Stomach (tissue), 9 donors: ENCODE results near the gene BDKRB1. TPM values are rescaled to one million over a fixed set of nuclear protein-coding genes. Genes with fewer than 3 reads are reported as not detected.
A peak's percentile ranks its signal among the peaks of the same experiment; 100 is the strongest.

Experiments used
- DNase-seq, 2 donors: peaks; one replicate each; pipeline versions ENCODE4 v3.0.0 to v3.0.0-alpha.2; 2013 to 2019
- H3K27ac ChIP-seq, 5 donors: fragments of 200-600 bp in 4 of 5; sonication (generic) in 4 of 5; one replicate each; pipeline ENCODE4 v1.5.1; 2013 to 2019; ENCODE audit warnings: mild to moderate bottlenecking in 1 of 5, moderate library complexity in 1 of 5
- H3K27me3 ChIP-seq, 3 donors: fragments of 200-600 bp; sonication (generic); one replicate each; pipeline ENCODE4 v1.5.1; 2017 to 2019; ENCODE audit warnings: mixed run types in 1 of 3
- H3K36me3 ChIP-seq, 4 donors: fragments of 200-600 bp; sonication (generic); 1 replicate in 3 of 4; 2 replicates in 1 of 4; pipeline ENCODE4 v1.5.1; 2016 to 2019
- H3K4me1 ChIP-seq, 4 donors: fragments of 200-600 bp; sonication (generic); one replicate each; pipeline ENCODE4 v1.5.1; 2016 to 2019
- H3K4me3 ChIP-seq, 4 donors: fragments of 200-600 bp; sonication (generic) in 3 of 4; one replicate each; pipeline ENCODE4 v1.5.1; 2016 to 2019; ENCODE audit warnings: mild to moderate bottlenecking in 1 of 4
- H3K9me3 ChIP-seq, 4 donors: fragments of 200-600 bp; sonication (generic); one replicate each; pipeline ENCODE4 v1.5.1; 2016 to 2019
- EP300 ChIP-seq: sonication (generic); formaldehyde crosslinking; IDR thresholded peaks from one replicate; pipeline ENCODE4 v1.6.1; 2017; ENCODE audit warnings: antibody characterized with exemption
- POLR2A ChIP-seq, 4 donors: fragments of 450-650 bp; IDR thresholded peaks; one replicate each; pipeline ENCODE4 v1.6.1; 2016; ENCODE audit warnings: antibody characterized with exemption in 4 of 4, control low read depth in 2 of 4, mild to moderate bottlenecking in 1 of 4, moderate library complexity in 1 of 4
- POLR2AphosphoS5 ChIP-seq, 3 donors: sonication (generic); formaldehyde crosslinking; IDR thresholded peaks; one replicate each; pipeline ENCODE4 v1.6.1; 2016; ENCODE audit warnings: antibody characterized with exemption in 3 of 3
- WGBS, 5 donors: extraction: QIAGEN DNeasy Blood & Tissue Kit in 3 of 5; methylation state at CpG; one replicate each; pipeline versions ENCODE4 v1.1.5 to v1.1.7; 2013 to 2018; 5-methylcytosine and 5-hydroxymethylcytosine counted together
- intact Hi-C: fragments of 100-400 bp; cut with DNase I; formaldehyde crosslinking; loops from one replicate; pipeline ENCODE4 v1.15.1; 2023; ENCODE audit warnings: low total_unique reads
- polyA plus RNA-seq, 3 donors: library from polyadenylated mRNA; stranded (reverse); fragments of 200-250 nt; gene quantifications; one replicate each; pipeline ENCODE4 v1.2.3, GENCODE V29; 2013
- total RNA-seq, 5 donors: library from RNA; depleted of rRNA; stranded (reverse); fragments of >200 nt; gene quantifications; one replicate each; pipeline versions ENCODE4 v1.1.0 to v1.2.3, GENCODE V29; 2014 to 2016
- TF ChIP-seq, protein P1 (sequence below), 7 experiments: fragments of 450-650 bp in 4 of 7; fragments of 200-600 bp in 3 of 7; sonication (generic) in 3 of 7; IDR thresholded peaks; one replicate each; pipeline ENCODE4 v1.5.1; 2016 to 2019; ENCODE audit warnings: antibody characterized with exemption in 7 of 7, control low read depth in 2 of 7, mild to moderate bottlenecking in 1 of 7
- donor health status: healthy with polysubstance abuse.
- donor health status: Bipolar disorder and iron deficiency.
- donor health status: healthy.

Gene BDKRB1
- total and polyA plus RNA-seq, 8 donors = 0.92 to 7.1 (median 4.2) TPM; not detected in 3

DNA sequence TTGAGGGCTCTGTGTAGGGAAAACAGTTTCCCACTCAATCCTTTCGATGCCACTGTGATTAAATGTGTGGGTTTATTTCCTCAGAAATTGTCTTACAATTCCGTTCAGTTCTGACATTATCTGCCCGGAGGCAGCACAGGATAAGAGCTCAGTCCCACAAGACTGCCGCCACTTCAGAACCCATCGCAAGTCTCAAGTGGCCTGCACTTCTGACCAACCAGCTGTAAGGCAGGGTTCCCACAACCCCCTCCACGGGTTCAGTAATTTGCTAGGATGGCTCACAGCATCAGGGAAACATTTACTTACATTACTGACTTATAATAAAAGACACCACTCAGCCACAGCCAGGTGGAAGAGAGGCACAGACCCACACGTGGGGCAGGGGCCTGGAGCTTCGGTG, 34.2 kb upstream of the BDKRB1 start:
- Histone ChIP-seq H3K4me3 (no peak overlapping the region), H3K36me3 (no peaks in the 10 kb centered on the region), H3K4me1 (peaks cover 0 to 20% (median 14%) of the 10 kb centered on the region in 4 donors), H3K27ac (no peak overlapping the region), H3K27me3 (peaks cover 0 to 3% (median 0%) of the 10 kb centered on the region in 3 donors), H3K9me3 (no peaks in the 10 kb centered on the region)
- no peak for DNase-seq
- 76 to 81% (median 77%) methylated on average over 8 of the region's 8 CpGs for WGBS, 5 donors
- intact Hi-C loops = no loop called here
- TF ChIP-seq EP300 (no peak), POLR2A (IDR thresholded peaks at IDR 0.05) (no peak)
- TF ChIP-seq, protein P1, sequence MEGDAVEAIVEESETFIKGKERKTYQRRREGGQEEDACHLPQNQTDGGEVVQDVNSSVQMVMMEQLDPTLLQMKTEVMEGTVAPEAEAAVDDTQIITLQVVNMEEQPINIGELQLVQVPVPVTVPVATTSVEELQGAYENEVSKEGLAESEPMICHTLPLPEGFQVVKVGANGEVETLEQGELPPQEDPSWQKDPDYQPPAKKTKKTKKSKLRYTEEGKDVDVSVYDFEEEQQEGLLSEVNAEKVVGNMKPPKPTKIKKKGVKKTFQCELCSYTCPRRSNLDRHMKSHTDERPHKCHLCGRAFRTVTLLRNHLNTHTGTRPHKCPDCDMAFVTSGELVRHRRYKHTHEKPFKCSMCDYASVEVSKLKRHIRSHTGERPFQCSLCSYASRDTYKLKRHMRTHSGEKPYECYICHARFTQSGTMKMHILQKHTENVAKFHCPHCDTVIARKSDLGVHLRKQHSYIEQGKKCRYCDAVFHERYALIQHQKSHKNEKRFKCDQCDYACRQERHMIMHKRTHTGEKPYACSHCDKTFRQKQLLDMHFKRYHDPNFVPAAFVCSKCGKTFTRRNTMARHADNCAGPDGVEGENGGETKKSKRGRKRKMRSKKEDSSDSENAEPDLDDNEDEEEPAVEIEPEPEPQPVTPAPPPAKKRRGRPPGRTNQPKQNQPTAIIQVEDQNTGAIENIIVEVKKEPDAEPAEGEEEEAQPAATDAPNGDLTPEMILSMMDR (IDR thresholded peaks at IDR 0.05) = no peak

DNA sequence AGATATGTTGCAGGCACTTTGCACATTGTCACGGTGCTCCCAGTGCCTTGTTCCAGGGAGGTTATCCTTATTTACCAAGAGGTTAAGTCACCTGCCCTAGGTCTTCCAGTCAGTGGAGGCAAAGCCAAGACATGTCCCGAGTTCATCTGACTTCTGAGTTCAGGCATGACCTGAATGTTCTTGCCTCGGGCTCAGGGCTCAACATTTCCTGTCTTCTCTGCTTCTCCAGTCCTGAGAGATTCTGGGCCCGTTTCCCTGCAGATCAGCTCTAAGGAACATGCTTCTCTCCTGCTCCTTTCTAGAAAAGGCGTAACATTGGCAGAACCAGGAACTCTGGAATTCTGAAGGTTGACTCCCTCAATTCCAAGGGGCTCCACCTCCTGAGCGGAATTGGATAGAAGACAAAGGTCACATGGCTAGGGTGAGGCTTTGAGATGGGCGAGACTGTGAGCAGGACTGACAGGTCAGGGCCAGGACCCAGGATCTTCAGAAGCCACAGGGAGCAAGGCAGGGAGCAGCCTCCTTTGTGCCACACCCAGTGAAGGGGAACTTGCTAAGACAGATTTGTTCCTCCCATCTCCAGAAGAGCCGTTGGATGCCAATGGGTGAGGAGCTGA, 31.4 kb upstream of the BDKRB1 start:
- no peaks in the 10 kb centered on the region for H3K27me3 ChIP-seq
- no peak for DNase-seq
- intact Hi-C loops = no loop called here
- peaks cover 2 to 11% (median 7%) of the 10 kb centered on the region in 4 donors for H3K9me3 ChIP-seq
- H3K36me3 ChIP-seq = no peaks in the 10 kb centered on the region
- H3K27ac ChIP-seq = peak overlapping the region in 3 of 5 donors; percentile 37 to 58 (median 39)
- WGBS, 5 donors = 53 to 65% (median 57%) methylated on average over 8 of the region's 8 CpGs
- peaks cover 0 to 20% (median 14%) of the 10 kb centered on the region in 4 donors for H3K4me1 ChIP-seq
- no peak overlapping the region for H3K4me3 ChIP-seq
- TF ChIP-seq EP300 (no peak), POLR2AphosphoS5 (IDR thresholded peaks at IDR 0.05) (no peak), POLR2A (IDR thresholded peaks at IDR 0.05) (no peak)
- TF ChIP-seq, protein P1 (IDR thresholded peaks at IDR 0.05) = no peak

- WGBS, 5 donors = 85 to 93% (median 89%) methylated on average over 5 of the region's 5 CpGs
- peaks cover 0 to 20% (median 14%) of the 10 kb centered on the region in 4 donors for H3K4me1 ChIP-seq
- TF ChIP-seq POLR2A (IDR thresholded peaks at IDR 0.05) (no peak), EP300 (no peak), POLR2AphosphoS5 (IDR thresholded peaks at IDR 0.05) (no peak)
- TF ChIP-seq, protein P1 (IDR thresholded peaks at IDR 0.05) = no peak
- no peaks in the 10 kb centered on the region for H3K27me3 ChIP-seq
- H3K4me3 ChIP-seq = no peak overlapping the region
- peaks cover 2 to 11% (median 7%) of the 10 kb centered on the region in 4 donors for H3K9me3 ChIP-seq
- peak overlapping the region in 2 of 5 donors; percentile 39 to 58 for H3K27ac ChIP-seq
- no peaks in the 10 kb centered on the region for H3K36me3 ChIP-seq
- no peak for DNase-seq
- intact Hi-C loops = no loop called here
These were observed 30.8 kb upstream of the BDKRB1 start for GRCh38 chr14:96225213-96225612.

GRCh38 chr14:96225745-96226151, 30.3 kb upstream of the BDKRB1 start:
- H3K4me1 ChIP-seq = peaks cover 0 to 20% (median 14%) of the 10 kb centered on the region in 4 donors
- peaks cover 2 to 11% (median 7%) of the 10 kb centered on the region in 4 donors for H3K9me3 ChIP-seq
- no peaks in the 10 kb centered on the region for H3K27me3 ChIP-seq
- WGBS, 5 donors = 21 to 39% (median 27%) methylated on average over 4 to 5 of the region's 5 CpGs
- intact Hi-C loops = no loop called here
- peak overlapping the region in 2 of 5 donors; percentile 39 to 58 for H3K27ac ChIP-seq
- no peaks in the 10 kb centered on the region for H3K36me3 ChIP-seq
- TF ChIP-seq, protein P1 (IDR thresholded peaks at IDR 0.05) = no peak
- TF ChIP-seq POLR2A (IDR thresholded peaks at IDR 0.05) (no peak), EP300 (no peak), POLR2AphosphoS5 (IDR thresholded peaks at IDR 0.05) (no peak)
- H3K4me3 ChIP-seq = no peak overlapping the region
- DNase-seq = peak in 1 of 2 donors; percentile 64
